HG03457 (cell line): ENCODE results near the gene FNDC3B.
"Not testable (repeated sequence)": the region's sequence is repeated elsewhere in the genome, so short reads cannot be mapped to it uniquely, and the experiment has no call there.

ENCODE experiments used
- ATAC-seq: cut with Tn5 transposase; IDR thresholded peaks from one replicate; pipeline ENCODE4 v1.9.1; 2021; ENCODE audit warnings: moderate number of reproducible peaks; ENCODE audit not compliant: unreplicated experiment

Gene FNDC3B

DNA sequence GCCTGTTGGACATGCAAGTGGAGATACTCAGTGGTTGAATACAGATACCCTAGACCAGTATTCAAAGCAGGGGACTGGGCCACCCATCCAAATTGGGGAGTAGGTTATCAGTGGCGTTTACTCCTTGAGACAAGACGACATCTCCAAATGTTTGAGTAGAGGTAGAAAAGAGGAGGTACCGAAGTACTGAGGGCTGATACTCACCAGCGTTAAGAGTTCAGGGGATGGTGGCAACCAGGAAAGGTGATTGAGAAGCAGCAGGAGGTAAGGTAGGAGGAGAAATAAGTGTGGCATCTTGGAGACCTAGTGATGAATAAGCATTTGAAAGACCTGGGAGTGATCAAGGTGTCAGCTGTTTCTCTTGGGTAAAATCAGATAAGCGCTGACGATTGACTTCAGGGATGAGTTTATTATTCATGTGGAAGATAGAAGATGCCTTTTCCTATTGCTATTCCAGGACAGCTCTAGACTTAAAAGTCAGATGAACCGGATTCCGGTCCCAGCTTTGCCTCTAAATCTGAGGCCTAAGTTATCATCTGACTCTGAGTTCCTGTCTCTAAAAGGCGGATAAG lies 312.6 kb downstream of the FNDC3B start:
- no peak for ATAC-seq

DNA sequence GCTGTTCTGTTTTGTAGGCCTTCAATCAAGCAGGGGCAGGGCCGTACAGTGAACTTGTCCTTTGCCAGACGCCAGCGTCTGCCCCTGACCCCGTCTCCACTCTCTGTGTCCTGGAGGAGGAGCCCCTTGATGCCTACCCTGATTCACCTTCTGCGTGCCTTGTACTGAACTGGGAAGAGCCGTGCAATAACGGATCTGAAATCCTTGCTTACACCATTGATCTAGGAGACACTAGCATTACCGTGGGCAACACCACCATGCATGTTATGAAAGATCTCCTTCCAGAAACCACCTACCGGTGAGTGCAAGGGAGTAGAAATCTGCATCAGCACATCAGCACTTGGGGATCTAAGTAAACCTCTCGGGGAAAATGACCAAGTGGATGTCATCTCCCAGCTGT lies 313.4 kb downstream of the FNDC3B start:
- no peak for ATAC-seq

- no peak for ATAC-seq
These were observed 315.6 kb downstream of the FNDC3B start for GRCh38 chr3:172354931-172355499.

DNA sequence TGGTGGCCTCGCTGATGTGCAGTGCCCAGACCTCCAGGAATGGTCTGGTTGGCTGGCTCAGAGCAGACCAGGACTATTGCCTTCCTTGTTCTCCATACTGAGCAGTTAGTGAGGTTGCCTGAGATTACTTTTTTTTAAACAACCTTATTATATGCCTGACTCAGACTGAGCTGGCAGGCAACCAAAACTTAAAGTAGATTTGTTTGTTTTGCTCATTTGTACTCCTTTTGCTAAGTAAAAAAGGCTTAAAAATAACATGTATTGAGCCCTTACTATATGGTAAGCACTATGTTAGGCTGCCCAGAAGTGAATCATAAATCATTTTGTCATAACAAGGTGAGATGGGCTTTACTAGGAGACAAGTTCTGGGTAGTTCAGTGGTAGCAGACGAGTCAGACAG lies 316.5 kb downstream of the FNDC3B start:
- no peak for ATAC-seq

- ATAC-seq = no peak
These were observed 317.0 kb downstream of the FNDC3B start for GRCh38 chr3:172356427-172356826.

GRCh38 chr3:172357850-172358754 lies 318.7 kb downstream of the FNDC3B start:
- ATAC-seq = no peak

GRCh38 chr3:172359231-172359630 lies 319.9 kb downstream of the FNDC3B start:
- no peak for ATAC-seq

DNA sequence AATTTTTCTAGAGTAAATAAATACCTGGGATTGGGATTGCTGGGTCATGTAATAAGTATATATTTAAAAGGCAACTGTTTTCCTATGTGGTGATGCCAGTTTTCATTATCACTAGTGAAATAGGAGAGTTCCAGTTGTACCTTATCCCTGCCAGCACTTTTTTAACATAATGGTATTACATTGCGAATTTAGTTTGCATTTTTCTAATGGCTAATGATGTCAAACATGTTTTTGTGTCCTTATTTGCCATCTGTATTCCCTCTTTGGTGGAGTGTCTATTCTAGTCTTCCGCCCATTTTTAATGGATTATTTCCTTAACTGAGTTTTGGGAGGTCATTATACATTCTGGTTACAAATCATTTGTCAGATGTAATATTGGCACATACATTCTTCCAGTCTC lies 320.6 kb downstream of the FNDC3B start:
- ATAC-seq = no peak

GRCh38 chr3:172362583-172362982 lies 323.2 kb downstream of the FNDC3B start:
- ATAC-seq = no peak

GRCh38 chr3:172364374-172365027 lies 325.1 kb downstream of the FNDC3B start:
- no peak for ATAC-seq

GRCh38 chr3:172365028-172365567 lies 325.7 kb downstream of the FNDC3B start:
- ATAC-seq = no peak

DNA sequence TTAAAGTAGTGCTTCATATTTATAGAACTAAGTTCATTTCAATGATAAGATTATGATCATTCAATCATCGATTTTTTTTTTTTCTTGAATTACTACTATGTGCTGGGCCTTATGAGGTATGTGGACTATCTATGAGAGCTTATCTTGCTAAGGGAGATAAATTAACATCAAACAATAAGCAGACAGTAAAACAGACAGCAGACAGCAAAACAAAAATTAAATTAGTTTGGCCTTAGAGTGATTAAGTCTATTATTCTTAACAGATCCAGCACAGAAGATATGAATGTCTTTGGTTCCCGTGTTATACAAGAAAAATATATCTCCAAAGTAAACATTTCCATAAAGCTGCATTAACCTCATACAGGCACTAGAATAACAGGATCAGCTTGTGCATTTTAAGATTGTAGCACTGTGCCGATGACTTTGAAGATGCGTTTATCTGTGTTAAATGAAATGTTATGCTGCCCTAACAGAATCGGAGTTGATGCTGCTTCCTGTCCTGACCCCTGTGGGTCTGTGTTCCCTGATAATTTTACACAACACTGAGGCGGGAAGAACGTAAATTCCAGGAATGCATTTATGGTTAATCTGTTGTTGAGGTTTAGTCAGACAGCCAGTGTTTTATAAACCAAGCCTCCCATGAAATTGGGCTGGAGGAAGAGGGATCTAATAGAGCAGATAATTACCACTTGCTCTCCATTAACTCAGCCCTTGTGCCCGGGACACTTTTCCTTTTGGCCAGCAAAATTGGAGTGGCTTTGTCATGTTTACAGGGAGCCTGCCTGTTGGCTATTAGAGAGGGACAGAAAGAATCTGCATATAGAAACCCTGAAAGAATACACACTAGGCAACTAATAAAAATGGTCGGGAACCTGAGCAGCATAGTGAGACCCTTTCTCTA lies 328.1 kb downstream of the FNDC3B start:
- no peak for ATAC-seq

DNA sequence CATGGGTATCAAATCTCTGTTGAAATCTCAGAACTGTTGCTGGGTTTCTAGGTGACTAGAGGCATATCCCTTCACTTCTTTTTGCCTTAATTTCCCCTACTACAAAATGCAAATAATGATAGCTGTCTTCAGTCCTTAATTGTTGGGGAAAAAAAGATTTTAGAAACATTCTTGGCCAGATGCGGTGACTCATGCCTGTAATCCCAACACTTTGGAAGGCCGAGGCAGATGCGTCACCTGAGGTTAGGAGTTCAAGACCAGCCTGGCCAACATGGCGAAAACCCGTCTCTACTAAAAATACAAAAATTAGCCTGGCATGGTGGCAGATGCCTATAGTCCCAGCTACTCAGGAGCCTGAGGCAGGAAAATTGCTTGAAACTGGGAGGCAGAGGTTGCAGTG lies 329.2 kb downstream of the FNDC3B start:
- not testable (repeated sequence) for ATAC-seq

DNA sequence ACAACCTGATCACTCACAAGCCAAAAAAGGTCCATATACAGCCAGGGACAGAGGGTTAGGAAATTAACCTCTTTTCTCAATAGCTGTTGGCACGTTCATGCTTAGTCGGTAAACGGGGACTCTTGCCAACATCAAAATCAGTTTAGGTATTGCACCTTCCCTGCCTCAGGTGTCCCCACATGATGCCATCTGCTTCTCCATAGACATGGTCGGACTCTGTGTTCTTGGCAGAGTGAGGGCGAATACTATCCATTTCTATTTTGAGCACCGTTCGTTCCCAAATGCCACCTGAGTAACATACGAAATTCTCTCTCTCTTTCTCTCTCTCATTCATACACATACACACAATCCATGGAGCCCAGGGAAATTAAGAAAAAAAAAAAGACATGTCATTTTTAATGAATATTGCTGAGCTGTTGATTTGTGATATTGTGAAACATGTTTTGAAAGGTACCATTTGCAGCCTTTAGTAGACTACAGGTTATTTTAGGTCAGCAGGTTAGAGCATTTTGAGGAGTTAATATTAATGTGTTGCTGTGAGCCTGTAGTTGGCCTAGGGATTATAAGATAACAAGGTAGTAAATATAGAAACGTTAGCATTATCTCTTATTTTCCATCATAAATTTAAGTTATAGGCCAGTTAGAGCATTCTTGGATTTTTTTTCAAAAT lies 330.3 kb downstream of the FNDC3B start:
- ATAC-seq = no peak

- no peak for ATAC-seq
These were observed 331.0 kb downstream of the FNDC3B start for GRCh38 chr3:172370419-172370818.

- ATAC-seq = no peak
These were observed 332.2 kb downstream of the FNDC3B start for GRCh38 chr3:172371544-172371943.

GRCh38 chr3:172372895-172373294 lies 333.5 kb downstream of the FNDC3B start:
- no peak for ATAC-seq

- ATAC-seq = no peak
These were observed 334.5 kb downstream of the FNDC3B start for GRCh38 chr3:172373912-172374311.

DNA sequence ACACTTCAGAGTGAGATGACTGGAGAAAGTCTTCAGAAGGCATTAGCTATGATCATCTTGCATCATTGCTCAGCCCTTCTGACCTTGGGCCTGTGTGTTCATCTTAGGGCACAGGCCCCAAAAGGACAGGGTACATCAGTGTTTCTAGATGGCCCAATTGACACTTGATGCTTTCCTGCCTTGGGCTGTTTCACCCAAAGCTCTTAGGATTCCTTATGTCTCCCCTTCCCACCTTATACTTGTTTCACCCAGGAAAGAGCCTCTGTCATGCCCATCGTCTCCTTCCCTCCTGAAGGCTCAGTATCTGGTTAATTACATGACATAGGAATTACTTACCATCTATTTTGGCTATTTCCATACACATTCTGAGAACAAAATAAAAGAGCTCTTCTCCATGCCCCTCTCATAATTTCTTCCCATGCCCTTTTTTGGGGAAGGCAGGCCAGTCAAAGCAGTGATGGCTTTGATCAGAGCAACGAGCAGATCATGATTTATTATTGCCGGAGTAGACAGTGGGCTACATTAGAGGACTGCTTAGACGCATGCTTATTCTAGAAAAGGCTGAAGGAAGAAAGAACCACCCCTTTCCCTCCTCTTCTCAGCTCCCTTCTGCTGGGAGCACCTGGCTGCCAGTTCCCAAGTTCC lies 335.9 kb downstream of the FNDC3B start:
- no peak for ATAC-seq
